Fibroblast of lung (primary cell): ENCODE data around the gene WNT3A. TPM values are rescaled to one million over a fixed set of nuclear protein-coding genes. Genes with fewer than 3 reads are reported as not detected.
A peak's percentile ranks its signal among the peaks of the same experiment; 100 is the strongest.

Source experiments
- DNase-seq, 2 donors: peaks; one replicate each; pipeline versions ENCODE4 v3.0.0 to v3.0.0-alpha.2; 2010; ENCODE audit warnings: low read depth in 2 of 2
- H2AFZ ChIP-seq: 2 replicates; pipeline ENCODE4 v1.5.1; 2012; ENCODE audit warnings: low read length, control low read depth, inconsistent platforms
- H3K27ac ChIP-seq: 2 replicates; pipeline ENCODE4 v1.5.1; 2011; ENCODE audit warnings: low read length, control low read depth; ENCODE audit not compliant: insufficient read depth
- H3K27me3 ChIP-seq: 2 replicates; pipeline ENCODE4 v1.5.1; 2011; ENCODE audit warnings: mild to moderate bottlenecking, low read length; ENCODE audit not compliant: control insufficient read depth, insufficient read depth
- H3K36me3 ChIP-seq: 2 replicates; pipeline ENCODE4 v1.5.1; 2011; ENCODE audit warnings: low read length; ENCODE audit not compliant: control insufficient read depth, insufficient read depth
- H3K4me1 ChIP-seq: 2 replicates; pipeline ENCODE4 v1.5.1; 2011; ENCODE audit warnings: low read length; ENCODE audit not compliant: control insufficient read depth, insufficient read depth; ENCODE audit errors: extremely low read depth
- H3K4me2 ChIP-seq: 2 replicates; pipeline ENCODE4 v1.5.1; 2011; ENCODE audit warnings: low read length, control low read depth; ENCODE audit not compliant: insufficient read depth; ENCODE audit errors: extremely low read depth
- H3K4me3 ChIP-seq, 4 experiments: fragments of 200-600 bp in 1 of 4; sonication (generic) in 1 of 4; replicated peaks in 1 of 4; 2 replicates each; pipeline ENCODE4 v1.5.1; 2011 to 2016; ENCODE audit warnings: low read length in 4 of 4, low read depth in 3 of 4, mild to moderate bottlenecking in 3 of 4, control low read depth in 2 of 4, inconsistent platforms in 1 of 4, mixed read lengths in 1 of 4; ENCODE audit not compliant: insufficient read depth in 1 of 4; ENCODE audit errors: control extremely low read depth in 1 of 4
- H3K79me2 ChIP-seq: 2 replicates; pipeline ENCODE4 v1.5.1; 2012; ENCODE audit warnings: mild to moderate bottlenecking, low read length, inconsistent platforms; ENCODE audit not compliant: control insufficient read depth, insufficient read depth
- H3K9ac ChIP-seq: 2 replicates; pipeline ENCODE4 v1.5.1; 2011; ENCODE audit warnings: mild to moderate bottlenecking, low read length, control low read depth; ENCODE audit not compliant: insufficient read depth
- H3K9me3 ChIP-seq: 2 replicates; pipeline ENCODE4 v1.5.1; 2012; ENCODE audit warnings: low read depth, low read length; ENCODE audit not compliant: control insufficient read depth, insufficient read depth
- H4K20me1 ChIP-seq: 2 replicates; pipeline ENCODE4 v1.5.1; 2011; ENCODE audit warnings: low read length; ENCODE audit not compliant: control insufficient read depth, insufficient read depth; ENCODE audit errors: extremely low read depth
- CTCF ChIP-seq, 2 donors: IDR thresholded peaks in 1 of 2; conservative IDR thresholded peaks in 1 of 2; 1 replicate in 1 of 2; 2 replicates in 1 of 2; pipeline ENCODE4 v1.5.1; 2011 to 2012; ENCODE audit warnings: low read length in 2 of 2, control low read depth in 1 of 2, inconsistent platforms in 1 of 2, low read depth in 1 of 2, mild to moderate bottlenecking in 1 of 2
- EZH2 ChIP-seq: IDR thresholded peaks from 2 replicates; pipeline ENCODE4 v1.5.1; 2012; ENCODE audit warnings: low read length, control low read depth, mild to moderate bottlenecking; ENCODE audit errors: missing control alignments
- polyA plus RNA-seq, 2 donors: library from polyadenylated mRNA; depleted of rRNA in 1 of 2; stranded (reverse) in 1 of 2; unstranded in 1 of 2; fragments of >200 nt; gene quantifications; 2 replicates each; pipeline ENCODE4 v1.2.1, GENCODE V29; 2011 to 2012; ENCODE audit warnings: missing spikeins in 1 of 2
- total RNA-seq: library from RNA; depleted of rRNA; stranded (reverse); fragments of >200 nt; gene quantifications from 2 replicates; pipeline ENCODE4 v1.2.1, GENCODE V29; 2014

Gene WNT3A
- total and polyA plus RNA-seq, 2 donors (not counting 1 experiment from before 2014, with no cell fraction given): not detected

DNA sequence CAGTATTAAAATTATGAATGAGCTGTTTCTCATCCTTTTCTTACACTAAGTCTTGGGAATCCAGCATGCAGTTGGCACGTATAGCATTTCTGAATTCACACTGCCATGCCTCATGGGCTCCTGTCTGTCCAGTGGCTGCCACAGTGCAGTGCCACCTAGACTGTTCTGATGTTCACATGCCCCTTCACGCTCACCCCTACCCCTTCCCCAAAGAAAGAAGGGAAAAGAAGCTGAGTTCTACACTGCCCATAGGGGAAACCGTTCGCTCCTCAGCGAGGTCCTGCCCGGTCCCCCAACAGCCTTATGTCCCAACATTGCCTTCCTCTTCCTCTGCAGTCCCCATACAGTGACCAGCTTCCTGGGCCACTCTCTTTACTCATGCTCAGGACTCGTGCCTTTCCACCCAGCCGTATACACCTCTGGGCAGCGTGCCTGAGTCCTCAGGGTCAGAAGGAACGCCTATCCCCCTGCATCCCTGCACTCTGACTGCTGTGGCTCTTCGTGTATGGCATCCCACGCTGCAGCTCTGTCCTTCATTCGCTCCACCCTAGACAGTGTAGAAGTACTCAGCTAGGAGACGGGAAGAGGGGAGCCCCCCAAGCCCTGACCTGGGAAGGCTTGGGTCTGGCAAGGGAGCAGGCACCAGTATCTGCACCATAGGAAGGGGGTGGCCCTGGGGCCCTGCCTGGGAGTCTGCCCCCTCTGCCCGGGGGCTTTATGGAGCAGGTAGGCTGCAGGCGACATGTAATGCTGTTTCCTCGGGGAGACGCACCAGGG is 51.6 kb downstream of the WNT3A start:
- Histone ChIP-seq H3K27ac (no peak overlapping the region), H3K9me3 (no peaks in the 10 kb centered on the region), H3K9ac (no peak overlapping the region), H3K4me2 (no peak overlapping the region), H3K27me3 (peaks cover 10% of the 10 kb centered on the region), H2AFZ (no peak overlapping the region), H3K79me2 (no peaks in the 10 kb centered on the region), H3K4me3 (no peak overlapping the region), H3K4me1 (no peaks in the 10 kb centered on the region), H4K20me1 (no peaks in the 10 kb centered on the region), H3K36me3 (no peaks in the 10 kb centered on the region)
- DNase-seq: no peak
- no peak for TF ChIP-seq EZH2
- no peak for TF ChIP-seq CTCF (conservative IDR thresholded peaks at IDR 0.05 in 1 of 2, IDR thresholded peaks at IDR 0.05 in 1 of 2; ENCODE audit: low read depth in 1 of 2, low read length in 2 of 2)

DNA sequence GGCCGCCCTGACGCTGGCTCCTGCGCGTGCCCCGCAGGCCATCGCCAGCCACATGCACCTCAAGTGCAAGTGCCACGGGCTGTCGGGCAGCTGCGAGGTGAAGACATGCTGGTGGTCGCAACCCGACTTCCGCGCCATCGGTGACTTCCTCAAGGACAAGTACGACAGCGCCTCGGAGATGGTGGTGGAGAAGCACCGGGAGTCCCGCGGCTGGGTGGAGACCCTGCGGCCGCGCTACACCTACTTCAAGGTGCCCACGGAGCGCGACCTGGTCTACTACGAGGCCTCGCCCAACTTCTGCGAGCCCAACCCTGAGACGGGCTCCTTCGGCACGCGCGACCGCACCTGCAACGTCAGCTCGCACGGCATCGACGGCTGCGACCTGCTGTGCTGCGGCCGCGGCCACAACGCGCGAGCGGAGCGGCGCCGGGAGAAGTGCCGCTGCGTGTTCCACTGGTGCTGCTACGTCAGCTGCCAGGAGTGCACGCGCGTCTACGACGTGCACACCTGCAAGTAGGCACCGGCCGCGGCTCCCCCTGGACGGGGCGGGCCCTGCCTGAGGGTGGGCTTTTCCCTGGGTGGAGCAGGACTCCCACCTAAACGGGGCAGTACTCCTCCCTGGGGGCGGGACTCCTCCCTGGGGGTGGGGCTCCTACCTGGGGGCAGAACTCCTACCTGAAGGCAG is 52.3 kb downstream of the WNT3A start:
- peaks cover 10% of the 10 kb centered on the region for H3K27me3 ChIP-seq
- no peaks in the 10 kb centered on the region for H3K36me3 ChIP-seq
- no peaks in the 10 kb centered on the region for H3K79me2 ChIP-seq
- H3K4me3 ChIP-seq: no peak overlapping the region
- H3K4me1 ChIP-seq: no peaks in the 10 kb centered on the region
- H3K9ac ChIP-seq: no peak overlapping the region
- no peaks in the 10 kb centered on the region for H3K9me3 ChIP-seq
- H4K20me1 ChIP-seq: no peaks in the 10 kb centered on the region
- no peak for DNase-seq
- no peak overlapping the region for H3K4me2 ChIP-seq
- H3K27ac ChIP-seq: no peak overlapping the region
- peak; percentile 45 for TF ChIP-seq EZH2
- no peak for TF ChIP-seq CTCF (conservative IDR thresholded peaks at IDR 0.05 in 1 of 2, IDR thresholded peaks at IDR 0.05 in 1 of 2; ENCODE audit: low read depth in 1 of 2, low read length in 2 of 2)
- H2AFZ ChIP-seq: no peak overlapping the region

DNA sequence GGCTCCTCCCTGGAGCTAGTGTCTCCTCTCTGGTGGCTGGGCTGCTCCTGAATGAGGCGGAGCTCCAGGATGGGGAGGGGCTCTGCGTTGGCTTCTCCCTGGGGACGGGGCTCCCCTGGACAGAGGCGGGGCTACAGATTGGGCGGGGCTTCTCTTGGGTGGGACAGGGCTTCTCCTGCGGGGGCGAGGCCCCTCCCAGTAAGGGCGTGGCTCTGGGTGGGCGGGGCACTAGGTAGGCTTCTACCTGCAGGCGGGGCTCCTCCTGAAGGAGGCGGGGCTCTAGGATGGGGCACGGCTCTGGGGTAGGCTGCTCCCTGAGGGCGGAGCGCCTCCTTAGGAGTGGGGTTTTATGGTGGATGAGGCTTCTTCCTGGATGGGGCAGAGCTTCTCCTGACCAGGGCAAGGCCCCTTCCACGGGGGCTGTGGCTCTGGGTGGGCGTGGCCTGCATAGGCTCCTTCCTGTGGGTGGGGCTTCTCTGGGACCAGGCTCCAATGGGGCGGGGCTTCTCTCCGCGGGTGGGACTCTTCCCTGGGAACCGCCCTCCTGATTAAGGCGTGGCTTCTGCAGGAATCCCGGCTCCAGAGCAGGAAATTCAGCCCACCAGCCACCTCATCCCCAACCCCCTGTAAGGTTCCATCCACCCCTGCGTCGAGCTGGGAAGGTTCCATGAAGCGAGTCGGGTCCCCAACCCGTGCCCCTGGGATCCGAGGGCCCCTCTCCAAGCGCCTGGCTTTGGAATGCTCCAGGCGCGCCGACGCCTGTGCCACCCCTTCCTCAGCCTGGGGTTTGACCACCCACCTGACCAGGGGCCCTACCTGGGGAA is 53.0 kb downstream of the WNT3A start:
- H2AFZ ChIP-seq: no peak overlapping the region
- H3K36me3 ChIP-seq: no peaks in the 10 kb centered on the region
- H3K4me1 ChIP-seq: no peaks in the 10 kb centered on the region
- no peak overlapping the region for H3K4me2 ChIP-seq
- peak overlapping the region in 1 of 4 experiments; percentile 16 for H3K4me3 ChIP-seq
- no peaks in the 10 kb centered on the region for H3K79me2 ChIP-seq
- H4K20me1 ChIP-seq: no peaks in the 10 kb centered on the region
- TF ChIP-seq CTCF (conservative IDR thresholded peaks at IDR 0.05 in 1 of 2, IDR thresholded peaks at IDR 0.05 in 1 of 2; ENCODE audit: low read depth in 1 of 2, low read length in 2 of 2) (no peak), EZH2 (no peak)
- H3K27me3 ChIP-seq: peaks cover 10% of the 10 kb centered on the region
- no peaks in the 10 kb centered on the region for H3K9me3 ChIP-seq
- H3K27ac ChIP-seq: no peak overlapping the region
- DNase-seq: peak in 1 of 2 donors; percentile 15
- no peak overlapping the region for H3K9ac ChIP-seq
